ENCODE data around the gene SORCS2. TPM values are rescaled to one million over a fixed set of nuclear protein-coding genes. Genes with fewer than 3 reads are reported as not detected.

Gene SORCS2
- total and polyA plus RNA-seq, 4 donors = 2.2 to 7.7 (median 2.5) TPM

DNA sequence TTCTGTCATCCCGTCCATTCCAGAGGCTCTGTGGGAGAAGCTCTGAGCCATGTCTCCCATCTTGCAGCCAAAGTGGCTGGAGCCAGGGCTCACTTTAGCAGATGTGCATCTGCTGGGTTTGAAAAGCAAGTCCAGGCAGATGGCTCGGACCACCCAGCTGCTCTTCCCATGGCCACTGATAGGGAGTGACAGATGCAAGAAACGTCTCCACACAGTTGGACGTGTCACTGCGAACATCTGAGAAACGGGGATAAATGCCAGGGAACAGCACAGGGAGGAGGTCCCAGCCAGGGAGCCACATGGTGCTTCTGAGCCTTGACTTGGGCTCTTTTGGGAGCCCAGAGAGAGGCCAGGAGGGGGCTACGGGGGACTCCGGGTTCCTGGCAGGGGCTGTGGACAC lies 505.0 kb downstream of the SORCS2 start:
- peaks cover 0 to 9% (median 0%) of the 10 kb centered on the region in 3 donors for H3K27me3 ChIP-seq (ENCODE audit: control insufficient read depth in 3 of 3, insufficient read depth in 3 of 3, low read length in 2 of 3)
- H3K4me1 ChIP-seq (ENCODE audit: control insufficient read depth in 5 of 5, insufficient read depth in 5 of 5, low read length in 5 of 5) = no peaks in the 10 kb centered on the region
- no peak overlapping the region for H3K9ac ChIP-seq (ENCODE audit: insufficient read depth in 1 of 2, low read length in 2 of 2)
- TF ChIP-seq, protein P1, sequence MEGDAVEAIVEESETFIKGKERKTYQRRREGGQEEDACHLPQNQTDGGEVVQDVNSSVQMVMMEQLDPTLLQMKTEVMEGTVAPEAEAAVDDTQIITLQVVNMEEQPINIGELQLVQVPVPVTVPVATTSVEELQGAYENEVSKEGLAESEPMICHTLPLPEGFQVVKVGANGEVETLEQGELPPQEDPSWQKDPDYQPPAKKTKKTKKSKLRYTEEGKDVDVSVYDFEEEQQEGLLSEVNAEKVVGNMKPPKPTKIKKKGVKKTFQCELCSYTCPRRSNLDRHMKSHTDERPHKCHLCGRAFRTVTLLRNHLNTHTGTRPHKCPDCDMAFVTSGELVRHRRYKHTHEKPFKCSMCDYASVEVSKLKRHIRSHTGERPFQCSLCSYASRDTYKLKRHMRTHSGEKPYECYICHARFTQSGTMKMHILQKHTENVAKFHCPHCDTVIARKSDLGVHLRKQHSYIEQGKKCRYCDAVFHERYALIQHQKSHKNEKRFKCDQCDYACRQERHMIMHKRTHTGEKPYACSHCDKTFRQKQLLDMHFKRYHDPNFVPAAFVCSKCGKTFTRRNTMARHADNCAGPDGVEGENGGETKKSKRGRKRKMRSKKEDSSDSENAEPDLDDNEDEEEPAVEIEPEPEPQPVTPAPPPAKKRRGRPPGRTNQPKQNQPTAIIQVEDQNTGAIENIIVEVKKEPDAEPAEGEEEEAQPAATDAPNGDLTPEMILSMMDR (IDR thresholded peaks at IDR 0.05; ENCODE audit: control extremely low read depth, extremely low read depth) = no peak
- 68 to 77% methylated on average over 8 of the region's 8 CpGs for WGBS, 2 donors
- no peak overlapping the region for H3K4me3 ChIP-seq
- DNase-seq = peak; percentile 52 to 68 (median 54)
- no peak for ATAC-seq (ENCODE audit: insufficient read depth, low FRiP score)
- H3K36me3 ChIP-seq (ENCODE audit: control insufficient read depth in 4 of 4, insufficient read depth in 4 of 4, low read length in 4 of 4) = no peaks in the 10 kb centered on the region
- H3K27ac ChIP-seq (ENCODE audit: low read depth in 1 of 2, low read length in 1 of 2) = no peak overlapping the region
- no peaks in the 10 kb centered on the region for H3K9me3 ChIP-seq (ENCODE audit: control insufficient read depth in 4 of 4, insufficient read depth in 3 of 4, low read length in 3 of 4)

DNA sequence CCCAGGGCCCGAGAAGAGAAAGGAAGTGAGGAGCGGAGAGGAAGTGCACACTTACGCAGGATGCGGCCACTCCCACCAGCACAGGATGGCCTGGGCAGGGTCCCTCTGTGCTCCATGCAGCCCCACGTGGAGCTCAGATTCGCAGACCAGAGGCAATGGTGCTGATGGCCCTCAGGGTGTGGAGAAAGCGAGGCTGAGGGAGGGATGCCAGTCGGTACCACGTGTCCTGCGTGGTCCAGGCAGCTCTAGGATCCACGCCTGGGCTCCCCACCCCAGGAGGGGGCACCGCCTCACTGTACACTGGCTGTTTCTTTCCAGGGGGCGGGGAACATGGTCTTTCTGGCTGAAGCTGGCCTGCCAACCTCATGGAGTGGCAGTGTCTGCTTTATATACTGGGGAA lies 505.5 kb downstream of the SORCS2 start:
- no peak for DNase-seq
- Histone ChIP-seq H3K27ac (ENCODE audit: low read depth in 1 of 2, low read length in 1 of 2) (no peak overlapping the region), H3K9ac (ENCODE audit: insufficient read depth in 1 of 2, low read length in 2 of 2) (no peak overlapping the region), H3K9me3 (ENCODE audit: control insufficient read depth in 4 of 4, insufficient read depth in 3 of 4, low read length in 3 of 4) (no peaks in the 10 kb centered on the region), H3K4me1 (ENCODE audit: control insufficient read depth in 5 of 5, insufficient read depth in 5 of 5, low read length in 5 of 5) (no peaks in the 10 kb centered on the region), H3K36me3 (ENCODE audit: control insufficient read depth in 4 of 4, insufficient read depth in 4 of 4, low read length in 4 of 4) (no peaks in the 10 kb centered on the region), H3K4me3 (no peak overlapping the region), H3K27me3 (ENCODE audit: control insufficient read depth in 3 of 3, insufficient read depth in 3 of 3, low read length in 2 of 3) (peaks cover 0 to 9% (median 0%) of the 10 kb centered on the region in 3 donors)
- TF ChIP-seq, protein P1 (IDR thresholded peaks at IDR 0.05; ENCODE audit: control extremely low read depth, extremely low read depth) = no peak
- 65 to 69% methylated on average over 13 of the region's 13 CpGs for WGBS, 2 donors
- ATAC-seq (ENCODE audit: insufficient read depth, low FRiP score) = no peak

DNA sequence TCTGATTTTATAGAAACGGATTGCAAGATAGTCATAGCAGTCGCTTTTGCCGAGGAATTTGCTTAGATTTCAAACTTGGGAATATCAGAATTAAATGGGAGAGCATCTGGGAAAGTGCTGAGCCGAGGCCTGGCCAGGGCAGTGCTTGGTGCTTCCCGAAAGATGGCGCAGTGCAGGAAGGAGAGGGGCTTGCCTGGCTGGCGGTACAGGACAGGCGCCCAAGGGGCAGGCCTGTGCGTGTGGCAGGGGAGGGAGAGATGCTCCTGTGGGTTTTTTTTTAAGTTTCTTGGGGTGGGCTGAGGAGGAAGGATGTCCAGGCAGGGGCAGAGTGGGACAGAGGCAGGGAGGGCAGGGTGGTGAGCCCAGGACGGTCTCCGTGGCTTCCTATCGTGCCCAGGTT lies 506.2 kb downstream of the SORCS2 start:
- WGBS, 2 donors = 60 to 75% methylated on average over 12 of the region's 12 CpGs
- Histone ChIP-seq H3K4me1 (ENCODE audit: control insufficient read depth in 5 of 5, insufficient read depth in 5 of 5, low read length in 5 of 5) (no peaks in the 10 kb centered on the region), H3K27ac (ENCODE audit: low read depth in 1 of 2, low read length in 1 of 2) (no peak overlapping the region), H3K9ac (ENCODE audit: insufficient read depth in 1 of 2, low read length in 2 of 2) (no peak overlapping the region), H3K9me3 (ENCODE audit: control insufficient read depth in 4 of 4, insufficient read depth in 3 of 4, low read length in 3 of 4) (no peaks in the 10 kb centered on the region), H3K36me3 (ENCODE audit: control insufficient read depth in 4 of 4, insufficient read depth in 4 of 4, low read length in 4 of 4) (no peaks in the 10 kb centered on the region), H3K27me3 (ENCODE audit: control insufficient read depth in 3 of 3, insufficient read depth in 3 of 3, low read length in 2 of 3) (peaks cover 0 to 9% (median 0%) of the 10 kb centered on the region in 3 donors), H3K4me3 (no peak overlapping the region)
- ATAC-seq (ENCODE audit: insufficient read depth, low FRiP score) (no peak), DNase-seq (no peak)
- TF ChIP-seq, protein P1 (IDR thresholded peaks at IDR 0.05; ENCODE audit: control extremely low read depth, extremely low read depth) = no peak

DNA sequence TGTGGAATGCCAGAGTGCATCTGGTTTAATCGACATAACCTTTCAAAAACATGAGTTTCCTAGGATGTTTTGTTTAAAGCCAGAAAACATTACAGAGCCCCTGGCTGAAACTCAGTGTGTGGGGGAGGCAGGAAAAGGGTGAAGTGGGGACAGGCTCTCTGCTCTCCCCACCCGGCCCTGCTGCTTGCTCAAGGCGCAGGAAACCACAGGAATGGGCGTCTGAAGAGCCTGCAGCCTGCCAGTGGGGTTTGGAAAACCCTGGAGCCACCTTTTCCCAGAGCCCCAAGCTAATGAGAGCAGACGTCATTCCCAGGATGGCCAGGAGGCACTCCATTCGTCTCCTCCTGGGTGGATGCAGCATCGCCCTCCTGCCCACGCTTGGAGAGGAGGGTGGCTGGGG lies 506.7 kb downstream of the SORCS2 start:
- TF ChIP-seq, protein P1 (IDR thresholded peaks at IDR 0.05; ENCODE audit: control extremely low read depth, extremely low read depth) = no peak
- H3K4me1 ChIP-seq (ENCODE audit: control insufficient read depth in 5 of 5, insufficient read depth in 5 of 5, low read length in 5 of 5) = no peaks in the 10 kb centered on the region
- H3K36me3 ChIP-seq (ENCODE audit: control insufficient read depth in 4 of 4, insufficient read depth in 4 of 4, low read length in 4 of 4) = no peaks in the 10 kb centered on the region
- H3K9me3 ChIP-seq (ENCODE audit: control insufficient read depth in 4 of 4, insufficient read depth in 3 of 4, low read length in 3 of 4) = no peaks in the 10 kb centered on the region
- 33 to 54% methylated on average over 8 of the region's 8 CpGs for WGBS, 2 donors
- H3K27me3 ChIP-seq (ENCODE audit: control insufficient read depth in 3 of 3, insufficient read depth in 3 of 3, low read length in 2 of 3) = peaks cover 0 to 9% (median 0%) of the 10 kb centered on the region in 3 donors
- H3K9ac ChIP-seq (ENCODE audit: insufficient read depth in 1 of 2, low read length in 2 of 2) = no peak overlapping the region
- no peak overlapping the region for H3K4me3 ChIP-seq
- DNase-seq (no peak), ATAC-seq (ENCODE audit: insufficient read depth, low FRiP score) (no peak)
- no peak overlapping the region for H3K27ac ChIP-seq (ENCODE audit: low read depth in 1 of 2, low read length in 1 of 2)
